HEK293 (cell line): ENCODE measurements around the gene GPATCH4.

Experiments used
- BCL11B ChIP-seq: fragments of 450-650 bp; formaldehyde crosslinking; IDR thresholded peaks from 2 replicates; pipeline ENCODE4 v1.5.1; 2016; ENCODE audit warnings: low read depth, missing biosample characterization, missing genetic modification characterization
- GLIS2 ChIP-seq: fragments of 450-650 bp; formaldehyde crosslinking; IDR thresholded peaks from 2 replicates; pipeline ENCODE4 v1.5.1; 2016; ENCODE audit warnings: missing biosample characterization, missing genetic modification characterization
- SP7 ChIP-seq: fragments of 450-650 bp; formaldehyde crosslinking; IDR thresholded peaks from 2 replicates; pipeline ENCODE4 v1.5.1; 2016; ENCODE audit warnings: missing biosample characterization, missing genetic modification characterization
- YY2 ChIP-seq: fragments of 450-650 bp; formaldehyde crosslinking; IDR thresholded peaks from 2 replicates; pipeline ENCODE4 v1.5.1; 2016; ENCODE audit warnings: missing biosample characterization, missing genetic modification characterization
- ZBTB17 ChIP-seq: fragments of 450-650 bp; formaldehyde crosslinking; IDR thresholded peaks from 2 replicates; pipeline ENCODE4 v1.5.1; 2016; ENCODE audit warnings: missing biosample characterization, missing genetic modification characterization
- ZFHX2 ChIP-seq: fragments of 450-650 bp; formaldehyde crosslinking; conservative IDR thresholded peaks from 2 replicates; pipeline ENCODE4 v1.5.1; 2016; ENCODE audit warnings: missing biosample characterization, missing genetic modification characterization
- ZFP37 ChIP-seq: fragments of 450-650 bp; formaldehyde crosslinking; IDR thresholded peaks from 2 replicates; pipeline ENCODE4 v1.5.1; 2016; ENCODE audit warnings: missing biosample characterization, missing genetic modification characterization
- ZFP69B ChIP-seq: fragments of 450-650 bp; formaldehyde crosslinking; IDR thresholded peaks from 2 replicates; pipeline ENCODE4 v1.5.1; 2016; ENCODE audit warnings: missing biosample characterization, missing genetic modification characterization
- ZNF10 ChIP-seq: fragments of 450-650 bp; formaldehyde crosslinking; IDR thresholded peaks from 2 replicates; pipeline ENCODE4 v1.5.1; 2017; ENCODE audit warnings: missing biosample characterization, missing genetic modification characterization
- ZNF121 ChIP-seq: fragments of 450-650 bp; formaldehyde crosslinking; IDR thresholded peaks from 2 replicates; pipeline ENCODE4 v1.5.1; 2016; ENCODE audit warnings: missing biosample characterization, missing genetic modification characterization
- ZNF140 ChIP-seq: fragments of 450-650 bp; formaldehyde crosslinking; IDR thresholded peaks from 2 replicates; pipeline ENCODE4 v1.5.1; 2016; ENCODE audit warnings: missing biosample characterization, missing genetic modification characterization
- ZNF174 ChIP-seq: fragments of 450-650 bp; formaldehyde crosslinking; IDR thresholded peaks from 2 replicates; pipeline ENCODE4 v1.5.0; 2017; ENCODE audit warnings: missing biosample characterization, mild to moderate bottlenecking, missing genetic modification characterization
- ZNF19 ChIP-seq: fragments of 450-650 bp; formaldehyde crosslinking; IDR thresholded peaks from 2 replicates; pipeline ENCODE4; 2016; ENCODE audit warnings: missing biosample characterization, missing genetic modification characterization, low read depth
- ZNF274 ChIP-seq, 2 experiments: fragments of 200-500 bp in 1 of 2; fragments of 450-650 bp in 1 of 2; sonication (Bioruptor generic) in 1 of 2; formaldehyde crosslinking in 1 of 2; IDR thresholded peaks; 2 replicates each; pipeline versions ENCODE4 v1.5.1 to v1.6.1; 2014 to 2016; ENCODE audit warnings: borderline replicate concordance in 1 of 2, inconsistent platforms in 1 of 2, low read length in 1 of 2, missing biosample characterization in 1 of 2, missing genetic modification characterization in 1 of 2
- ZNF292 ChIP-seq: fragments of 450-650 bp; formaldehyde crosslinking; IDR thresholded peaks from 2 replicates; pipeline ENCODE4 v1.5.1; 2016; ENCODE audit warnings: low read depth, missing biosample characterization, missing genetic modification characterization, borderline replicate concordance
- ZNF660 ChIP-seq: fragments of 450-650 bp; IDR thresholded peaks from 2 replicates; pipeline ENCODE4 v1.5.1; 2018; ENCODE audit warnings: missing biosample characterization, mild to moderate bottlenecking, missing genetic modification characterization
- ZNF707 ChIP-seq: fragments of 450-650 bp; formaldehyde crosslinking; IDR thresholded peaks from 2 replicates; pipeline ENCODE4 v1.5.1; 2016; ENCODE audit warnings: missing biosample characterization, missing genetic modification characterization
- ZNF843 ChIP-seq: fragments of 450-650 bp; formaldehyde crosslinking; IDR thresholded peaks from 2 replicates; pipeline ENCODE4 v1.5.1; 2016; ENCODE audit warnings: missing biosample characterization, missing genetic modification characterization
- ZXDB ChIP-seq: fragments of 450-650 bp; formaldehyde crosslinking; IDR thresholded peaks from 2 replicates; pipeline ENCODE4 v1.5.1; 2016; ENCODE audit warnings: missing biosample characterization, missing genetic modification characterization
- TF ChIP-seq, protein P1 (sequence below): fragments of 450-650 bp; formaldehyde crosslinking; IDR thresholded peaks from 2 replicates; pipeline ENCODE4 v1.5.1; 2016; ENCODE audit warnings: missing biosample characterization, missing genetic modification characterization
- TF ChIP-seq, protein P2 (sequence below): fragments of 450-650 bp; formaldehyde crosslinking; IDR thresholded peaks from 2 replicates; pipeline ENCODE4 v1.5.1; 2016; ENCODE audit warnings: missing biosample characterization, missing genetic modification characterization
- TF ChIP-seq, protein P3 (sequence below): fragments of 450-650 bp; formaldehyde crosslinking; IDR thresholded peaks from 2 replicates; pipeline ENCODE4 v1.5.1; 2017; ENCODE audit warnings: missing biosample characterization, missing genetic modification characterization
- TF ChIP-seq, protein P4 (sequence below): fragments of 450-650 bp; IDR thresholded peaks from 2 replicates; pipeline ENCODE4 v1.5.1; 2018; ENCODE audit warnings: missing biosample characterization, missing genetic modification characterization
- TF ChIP-seq, protein P5 (sequence below): sonication (generic); formaldehyde crosslinking; IDR thresholded peaks from 2 replicates; pipeline ENCODE4 v1.8.1; 2022; ENCODE audit warnings: mild to moderate bottlenecking, moderate library complexity, missing genetic modification reagents
- TF ChIP-seq, protein P6 (sequence below): fragments of 450-650 bp; formaldehyde crosslinking; conservative IDR thresholded peaks from 2 replicates; pipeline ENCODE4 v1.5.1; 2016; ENCODE audit warnings: low read depth, missing biosample characterization, missing genetic modification characterization

Gene GPATCH4

DNA sequence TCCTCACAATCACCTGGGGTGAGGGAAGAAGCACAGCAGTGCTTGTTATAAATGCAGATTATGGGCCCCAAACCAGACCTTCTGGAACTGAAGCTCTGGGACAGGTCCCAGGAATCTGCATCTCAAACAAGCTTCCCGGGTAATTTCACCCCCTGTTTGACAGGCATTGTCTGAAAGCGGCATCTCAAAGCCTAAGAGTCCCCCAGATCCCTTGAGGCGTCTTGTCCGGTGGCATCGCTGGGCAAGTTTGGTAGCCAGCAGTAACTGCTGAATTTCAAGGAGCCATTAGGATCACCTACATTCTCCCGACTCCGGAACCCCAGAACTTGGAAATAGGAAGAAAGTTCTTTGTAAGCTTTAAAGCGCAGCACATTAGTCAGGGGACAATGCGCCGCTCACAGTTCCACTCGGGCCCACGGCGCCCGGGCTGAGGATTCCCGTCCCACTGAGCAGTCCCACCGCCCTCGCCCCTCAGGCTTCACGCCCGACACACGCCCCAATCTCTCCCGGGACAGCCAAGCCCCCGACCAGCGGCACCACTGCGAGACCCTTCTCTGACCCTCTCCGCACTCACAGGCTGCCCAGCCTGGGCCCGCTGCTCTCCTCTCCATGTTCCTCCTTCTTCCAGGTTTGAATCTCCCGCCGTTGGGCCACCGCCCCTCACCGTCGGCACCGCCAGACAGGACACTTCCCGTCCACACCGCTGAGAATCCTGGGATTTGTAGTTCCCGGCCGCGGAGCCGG is 29.2 kb downstream of the GPATCH4 start, which contains the start of gene IQGAP3 (continued):
- TF ChIP-seq, protein P1, sequence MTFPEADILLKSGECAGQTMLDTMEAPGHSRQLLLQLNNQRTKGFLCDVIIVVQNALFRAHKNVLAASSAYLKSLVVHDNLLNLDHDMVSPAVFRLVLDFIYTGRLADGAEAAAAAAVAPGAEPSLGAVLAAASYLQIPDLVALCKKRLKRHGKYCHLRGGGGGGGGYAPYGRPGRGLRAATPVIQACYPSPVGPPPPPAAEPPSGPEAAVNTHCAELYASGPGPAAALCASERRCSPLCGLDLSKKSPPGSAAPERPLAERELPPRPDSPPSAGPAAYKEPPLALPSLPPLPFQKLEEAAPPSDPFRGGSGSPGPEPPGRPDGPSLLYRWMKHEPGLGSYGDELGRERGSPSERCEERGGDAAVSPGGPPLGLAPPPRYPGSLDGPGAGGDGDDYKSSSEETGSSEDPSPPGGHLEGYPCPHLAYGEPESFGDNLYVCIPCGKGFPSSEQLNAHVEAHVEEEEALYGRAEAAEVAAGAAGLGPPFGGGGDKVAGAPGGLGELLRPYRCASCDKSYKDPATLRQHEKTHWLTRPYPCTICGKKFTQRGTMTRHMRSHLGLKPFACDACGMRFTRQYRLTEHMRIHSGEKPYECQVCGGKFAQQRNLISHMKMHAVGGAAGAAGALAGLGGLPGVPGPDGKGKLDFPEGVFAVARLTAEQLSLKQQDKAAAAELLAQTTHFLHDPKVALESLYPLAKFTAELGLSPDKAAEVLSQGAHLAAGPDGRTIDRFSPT: no peak
- TF ChIP-seq, protein P2, sequence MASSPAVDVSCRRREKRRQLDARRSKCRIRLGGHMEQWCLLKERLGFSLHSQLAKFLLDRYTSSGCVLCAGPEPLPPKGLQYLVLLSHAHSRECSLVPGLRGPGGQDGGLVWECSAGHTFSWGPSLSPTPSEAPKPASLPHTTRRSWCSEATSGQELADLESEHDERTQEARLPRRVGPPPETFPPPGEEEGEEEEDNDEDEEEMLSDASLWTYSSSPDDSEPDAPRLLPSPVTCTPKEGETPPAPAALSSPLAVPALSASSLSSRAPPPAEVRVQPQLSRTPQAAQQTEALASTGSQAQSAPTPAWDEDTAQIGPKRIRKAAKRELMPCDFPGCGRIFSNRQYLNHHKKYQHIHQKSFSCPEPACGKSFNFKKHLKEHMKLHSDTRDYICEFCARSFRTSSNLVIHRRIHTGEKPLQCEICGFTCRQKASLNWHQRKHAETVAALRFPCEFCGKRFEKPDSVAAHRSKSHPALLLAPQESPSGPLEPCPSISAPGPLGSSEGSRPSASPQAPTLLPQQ (tag by site-specific recombination): peak; percentile 87
- no peak for TF ChIP-seq ZNF19
- no peak for TF ChIP-seq ZFP37 (tag by site-specific recombination)
- TF ChIP-seq ZFHX2 (tag by site-specific recombination): peak; percentile 69
- peak; percentile 76 for TF ChIP-seq ZFP69B (tag by site-specific recombination)
- TF ChIP-seq SP7 (tag by site-specific recombination): peak; percentile 58; the same call in 1 of the 2 replicates
- TF ChIP-seq ZNF140: no peak
- TF ChIP-seq YY2 (tag by site-specific recombination): 0 out of 2 replicates have a peak, but pooled peaks have one; percentile 54
- no peak for TF ChIP-seq ZNF707 (tag by site-specific recombination)
- no peak for TF ChIP-seq ZNF174
- 0 out of 2 replicates have a peak, but pooled peaks have one; percentile 57 for TF ChIP-seq ZNF843 (tag by site-specific recombination)
- TF ChIP-seq, protein P3, sequence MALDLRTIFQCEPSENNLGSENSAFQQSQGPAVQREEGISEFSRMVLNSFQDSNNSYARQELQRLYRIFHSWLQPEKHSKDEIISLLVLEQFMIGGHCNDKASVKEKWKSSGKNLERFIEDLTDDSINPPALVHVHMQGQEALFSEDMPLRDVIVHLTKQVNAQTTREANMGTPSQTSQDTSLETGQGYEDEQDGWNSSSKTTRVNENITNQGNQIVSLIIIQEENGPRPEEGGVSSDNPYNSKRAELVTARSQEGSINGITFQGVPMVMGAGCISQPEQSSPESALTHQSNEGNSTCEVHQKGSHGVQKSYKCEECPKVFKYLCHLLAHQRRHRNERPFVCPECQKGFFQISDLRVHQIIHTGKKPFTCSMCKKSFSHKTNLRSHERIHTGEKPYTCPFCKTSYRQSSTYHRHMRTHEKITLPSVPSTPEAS (tag by site-specific recombination): peak; percentile 23; the same call in 1 of the 2 replicates
- TF ChIP-seq, protein P4, sequence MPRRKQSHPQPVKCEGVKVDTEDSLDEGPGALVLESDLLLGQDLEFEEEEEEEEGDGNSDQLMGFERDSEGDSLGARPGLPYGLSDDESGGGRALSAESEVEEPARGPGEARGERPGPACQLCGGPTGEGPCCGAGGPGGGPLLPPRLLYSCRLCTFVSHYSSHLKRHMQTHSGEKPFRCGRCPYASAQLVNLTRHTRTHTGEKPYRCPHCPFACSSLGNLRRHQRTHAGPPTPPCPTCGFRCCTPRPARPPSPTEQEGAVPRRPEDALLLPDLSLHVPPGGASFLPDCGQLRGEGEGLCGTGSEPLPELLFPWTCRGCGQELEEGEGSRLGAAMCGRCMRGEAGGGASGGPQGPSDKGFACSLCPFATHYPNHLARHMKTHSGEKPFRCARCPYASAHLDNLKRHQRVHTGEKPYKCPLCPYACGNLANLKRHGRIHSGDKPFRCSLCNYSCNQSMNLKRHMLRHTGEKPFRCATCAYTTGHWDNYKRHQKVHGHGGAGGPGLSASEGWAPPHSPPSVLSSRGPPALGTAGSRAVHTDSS: no peak
- TF ChIP-seq ZNF292 (tag by site-specific recombination): no peak
- no peak for TF ChIP-seq ZNF660 (tag by site-specific recombination)
- no peak for TF ChIP-seq ZNF121 (tag by site-specific recombination)
- TF ChIP-seq, protein P5, sequence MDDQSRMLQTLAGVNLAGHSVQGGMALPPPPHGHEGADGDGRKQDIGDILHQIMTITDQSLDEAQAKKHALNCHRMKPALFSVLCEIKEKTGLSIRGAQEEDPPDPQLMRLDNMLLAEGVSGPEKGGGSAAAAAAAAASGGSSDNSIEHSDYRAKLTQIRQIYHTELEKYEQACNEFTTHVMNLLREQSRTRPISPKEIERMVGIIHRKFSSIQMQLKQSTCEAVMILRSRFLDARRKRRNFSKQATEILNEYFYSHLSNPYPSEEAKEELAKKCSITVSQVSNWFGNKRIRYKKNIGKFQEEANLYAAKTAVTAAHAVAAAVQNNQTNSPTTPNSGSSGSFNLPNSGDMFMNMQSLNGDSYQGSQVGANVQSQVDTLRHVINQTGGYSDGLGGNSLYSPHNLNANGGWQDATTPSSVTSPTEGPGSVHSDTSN (CRISPR knock-in tag): 0 out of 2 replicates have a peak, but pooled peaks have one; percentile 65
- TF ChIP-seq, protein P6, sequence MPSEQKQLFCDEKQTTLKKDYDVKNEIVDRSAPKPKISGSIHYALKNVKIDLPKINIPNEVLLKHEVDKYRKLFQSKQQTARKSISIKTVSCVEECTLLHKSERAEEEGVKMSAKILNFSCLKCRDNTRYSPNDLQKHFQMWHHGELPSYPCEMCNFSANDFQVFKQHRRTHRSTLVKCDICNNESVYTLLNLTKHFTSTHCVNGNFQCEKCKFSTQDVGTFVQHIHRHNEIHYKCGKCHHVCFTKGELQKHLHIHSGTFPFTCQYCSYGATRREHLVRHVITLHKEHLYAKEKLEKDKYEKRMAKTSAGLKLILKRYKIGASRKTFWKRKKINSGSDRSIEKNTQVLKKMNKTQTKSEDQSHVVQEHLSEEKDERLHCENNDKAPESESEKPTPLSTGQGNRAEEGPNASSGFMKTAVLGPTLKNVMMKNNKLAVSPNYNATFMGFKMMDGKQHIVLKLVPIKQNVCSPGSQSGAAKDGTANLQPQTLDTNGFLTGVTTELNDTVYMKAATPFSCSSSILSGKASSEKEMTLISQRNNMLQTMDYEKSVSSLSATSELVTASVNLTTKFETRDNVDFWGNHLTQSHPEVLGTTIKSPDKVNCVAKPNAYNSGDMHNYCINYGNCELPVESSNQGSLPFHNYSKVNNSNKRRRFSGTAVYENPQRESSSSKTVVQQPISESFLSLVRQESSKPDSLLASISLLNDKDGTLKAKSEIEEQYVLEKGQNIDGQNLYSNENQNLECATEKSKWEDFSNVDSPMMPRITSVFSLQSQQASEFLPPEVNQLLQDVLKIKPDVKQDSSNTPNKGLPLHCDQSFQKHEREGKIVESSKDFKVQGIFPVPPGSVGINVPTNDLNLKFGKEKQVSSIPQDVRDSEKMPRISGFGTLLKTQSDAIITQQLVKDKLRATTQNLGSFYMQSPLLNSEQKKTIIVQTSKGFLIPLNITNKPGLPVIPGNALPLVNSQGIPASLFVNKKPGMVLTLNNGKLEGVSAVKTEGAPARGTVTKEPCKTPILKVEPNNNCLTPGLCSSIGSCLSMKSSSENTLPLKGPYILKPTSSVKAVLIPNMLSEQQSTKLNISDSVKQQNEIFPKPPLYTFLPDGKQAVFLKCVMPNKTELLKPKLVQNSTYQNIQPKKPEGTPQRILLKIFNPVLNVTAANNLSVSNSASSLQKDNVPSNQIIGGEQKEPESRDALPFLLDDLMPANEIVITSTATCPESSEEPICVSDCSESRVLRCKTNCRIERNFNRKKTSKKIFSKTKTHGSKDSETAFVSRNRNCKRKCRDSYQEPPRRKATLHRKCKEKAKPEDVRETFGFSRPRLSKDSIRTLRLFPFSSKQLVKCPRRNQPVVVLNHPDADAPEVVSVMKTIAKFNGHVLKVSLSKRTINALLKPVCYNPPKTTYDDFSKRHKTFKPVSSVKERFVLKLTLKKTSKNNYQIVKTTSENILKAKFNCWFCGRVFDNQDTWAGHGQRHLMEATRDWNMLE (tag by site-specific recombination): no peak
- TF ChIP-seq ZNF274 (IDR thresholded peaks at IDR 0.05; ENCODE audit: low read length): no peak
- no peak for TF ChIP-seq ZNF274 (tag by site-specific recombination; IDR thresholded peaks at IDR 0.05; ENCODE audit: borderline replicate concordance)
- TF ChIP-seq ZNF10 (tag by site-specific recombination): peak; percentile 75; the same call in 1 of the 2 replicates
- TF ChIP-seq ZXDB (tag by site-specific recombination): peak; percentile 78
- TF ChIP-seq BCL11B (tag by site-specific recombination): no peak
- peak; percentile 95 for TF ChIP-seq ZBTB17 (tag by site-specific recombination)
- no peak for TF ChIP-seq GLIS2
